Gastrocnemius medialis (tissue), 4 donors: Measurements from ENCODE around the gene EDC3. TPM values are rescaled to one million over a fixed set of nuclear protein-coding genes. Genes with fewer than 3 reads are reported as not detected.

Source experiments
- ATAC-seq, 2 donors: fragments of 150-250 bp; one replicate each; pipeline ENCODE4 v1.9.1; 2016
- DNase-seq, 2 donors: peaks; one replicate each; pipeline ENCODE4 v3.0.0-alpha.2; 2019
- H3K27ac ChIP-seq, 4 donors: fragments of 200-600 bp; sonication (generic); 1 replicate in 1 of 4; 2 replicates in 3 of 4; pipeline ENCODE4 v1.5.1; 2016 to 2018; ENCODE audit warnings: mild to moderate bottlenecking in 2 of 4, moderate library complexity in 1 of 4
- H3K27me3 ChIP-seq, 3 donors: fragments of 200-600 bp; sonication (generic) in 2 of 3; 1 replicate in 1 of 3; 2 replicates in 2 of 3; pipeline versions ENCODE4 v1.5.1 to v1.6.0; 2016 to 2019; ENCODE audit warnings: mild to moderate bottlenecking in 1 of 3, moderate library complexity in 1 of 3
- H3K36me3 ChIP-seq, 2 donors: fragments of 200-600 bp; sonication (generic) in 1 of 2; one replicate each; pipeline ENCODE4 v1.5.1; 2017 to 2018
- H3K4me1 ChIP-seq, 2 donors: fragments of 200-600 bp; sonication (generic) in 1 of 2; one replicate each; pipeline ENCODE4 v1.5.1; 2016 to 2017; ENCODE audit warnings: mild to moderate bottlenecking in 2 of 2
- H3K4me3 ChIP-seq, 4 donors: fragments of 200-600 bp; sonication (generic) in 3 of 4; 1 replicate in 1 of 4; 2 replicates in 3 of 4; pipeline ENCODE4 v1.5.1; 2016 to 2019; ENCODE audit warnings: mild to moderate bottlenecking in 2 of 4
- H3K9me3 ChIP-seq, 3 donors: fragments of 200-600 bp; sonication (generic) in 2 of 3; 1 replicate in 1 of 3; 2 replicates in 2 of 3; pipeline ENCODE4 v1.5.1; 2016 to 2019
- POLR2A ChIP-seq, 2 donors: fragments of 450-650 bp; IDR thresholded peaks; one replicate each; pipeline ENCODE4 v1.6.1; 2017; ENCODE audit warnings: antibody characterized with exemption in 2 of 2, mild to moderate bottlenecking in 2 of 2, moderate library complexity in 2 of 2
- in situ Hi-C, 4 donors: fragments of 200-750 bp; cut with MboI; loops; one replicate each; pipeline versions ENCODE4 v1.15.0 to v1.8.0; 2017; ENCODE audit warnings: low sequenced_read_pairs in 4 of 4
- intact Hi-C: fragments of 100-400 bp; cut with DNase I; formaldehyde crosslinking; loops from one replicate; pipeline ENCODE4 v1.15.1; 2023; ENCODE audit warnings: low total_unique reads
- total RNA-seq, 4 donors: library from RNA; depleted of rRNA; stranded (reverse); fragments of >200 nt; gene quantifications; one replicate each; pipeline versions ENCODE4 v1.1.0 to v1.2.3, GENCODE V29; 2016
- TF ChIP-seq, protein P1 (sequence below), 5 experiments: fragments of 450-650 bp in 3 of 5; fragments of 200-600 bp in 2 of 5; sonication (generic) in 2 of 5; IDR thresholded peaks in 4 of 5; conservative IDR thresholded peaks in 1 of 5; 1 replicate in 4 of 5; 2 replicates in 1 of 5; pipeline ENCODE4 v1.5.1; 2016 to 2019; ENCODE audit warnings: antibody characterized with exemption in 5 of 5, mild to moderate bottlenecking in 3 of 5, moderate library complexity in 3 of 5

The EDC3 gene
- total RNA-seq, 4 donors from 2014 or later, result 7.9 to 19.4 (median 11.6) TPM

DNA sequence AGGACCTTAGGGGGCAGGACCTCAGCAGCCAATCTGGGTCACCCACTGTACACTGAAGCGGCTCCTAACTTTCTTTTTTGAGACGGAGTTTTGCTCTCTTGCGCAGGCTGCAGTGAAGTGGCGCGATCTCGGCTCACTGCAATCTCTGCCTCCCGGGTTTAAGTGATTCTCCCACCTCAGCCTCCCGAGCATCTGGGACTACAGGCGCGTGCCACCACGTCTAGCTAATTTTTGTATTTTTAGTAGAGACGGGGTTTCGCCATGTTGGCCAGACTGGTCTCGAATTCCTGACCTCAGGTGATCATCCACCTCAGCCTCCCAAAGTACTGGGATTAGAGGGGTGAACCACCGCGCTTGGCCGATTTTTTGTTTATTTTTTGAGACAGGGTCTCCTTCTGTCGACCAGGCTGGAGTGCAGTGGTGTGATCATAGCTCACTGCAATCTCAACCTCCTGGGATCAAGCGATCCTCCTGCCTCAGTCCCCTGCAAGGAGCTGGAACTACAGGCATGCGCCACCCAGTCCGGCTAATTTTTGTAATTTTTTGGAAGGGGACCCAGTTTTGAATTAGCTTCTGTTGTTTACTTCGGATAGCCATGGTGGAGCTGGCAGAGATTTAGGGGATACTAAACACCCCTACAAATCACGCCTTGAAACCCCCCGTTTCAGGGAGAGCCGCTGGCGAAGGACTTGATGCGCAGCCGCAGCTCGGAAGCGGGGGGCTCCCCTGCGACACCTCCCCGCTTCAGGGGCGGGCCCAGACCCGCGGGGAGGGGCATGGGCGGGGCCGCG, 81.7 kb downstream of the EDC3 start:
- intact Hi-C loops, result loop anchor here (10.0 kb wide), 2 partner anchors 359 to 929 kb away; partner anchors contain the start of gene CD276
- peak overlapping the region; percentile 94 to 100 (median 96) for H3K27ac ChIP-seq
- peaks cover 27 to 29% of the 10 kb centered on the region in 2 donors for H3K4me1 ChIP-seq
- DNase-seq, result no peak
- no peaks in the 10 kb centered on the region for H3K36me3 ChIP-seq
- no peak for ATAC-seq
- peak overlapping the region; percentile 74 to 94 (median 86) for H3K4me3 ChIP-seq
- no peaks in the 10 kb centered on the region for H3K27me3 ChIP-seq
- H3K9me3 ChIP-seq, result no peaks in the 10 kb centered on the region
- TF ChIP-seq, protein P1, sequence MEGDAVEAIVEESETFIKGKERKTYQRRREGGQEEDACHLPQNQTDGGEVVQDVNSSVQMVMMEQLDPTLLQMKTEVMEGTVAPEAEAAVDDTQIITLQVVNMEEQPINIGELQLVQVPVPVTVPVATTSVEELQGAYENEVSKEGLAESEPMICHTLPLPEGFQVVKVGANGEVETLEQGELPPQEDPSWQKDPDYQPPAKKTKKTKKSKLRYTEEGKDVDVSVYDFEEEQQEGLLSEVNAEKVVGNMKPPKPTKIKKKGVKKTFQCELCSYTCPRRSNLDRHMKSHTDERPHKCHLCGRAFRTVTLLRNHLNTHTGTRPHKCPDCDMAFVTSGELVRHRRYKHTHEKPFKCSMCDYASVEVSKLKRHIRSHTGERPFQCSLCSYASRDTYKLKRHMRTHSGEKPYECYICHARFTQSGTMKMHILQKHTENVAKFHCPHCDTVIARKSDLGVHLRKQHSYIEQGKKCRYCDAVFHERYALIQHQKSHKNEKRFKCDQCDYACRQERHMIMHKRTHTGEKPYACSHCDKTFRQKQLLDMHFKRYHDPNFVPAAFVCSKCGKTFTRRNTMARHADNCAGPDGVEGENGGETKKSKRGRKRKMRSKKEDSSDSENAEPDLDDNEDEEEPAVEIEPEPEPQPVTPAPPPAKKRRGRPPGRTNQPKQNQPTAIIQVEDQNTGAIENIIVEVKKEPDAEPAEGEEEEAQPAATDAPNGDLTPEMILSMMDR (IDR thresholded peaks at IDR 0.05 in 4 of 5, conservative IDR thresholded peaks at IDR 0.05 in 1 of 5), result no peak
- TF ChIP-seq POLR2A (IDR thresholded peaks at IDR 0.05), result no peak
- in situ Hi-C loops, result loop anchor here in 3 of 4 donors (5.0 to 25.0 kb wide), 3 partner anchors 69 to 152 kb away; partner anchors contain the start of genes ARID3B (in 2 of the 3) and UBL7 (in 1 of the 3)

DNA sequence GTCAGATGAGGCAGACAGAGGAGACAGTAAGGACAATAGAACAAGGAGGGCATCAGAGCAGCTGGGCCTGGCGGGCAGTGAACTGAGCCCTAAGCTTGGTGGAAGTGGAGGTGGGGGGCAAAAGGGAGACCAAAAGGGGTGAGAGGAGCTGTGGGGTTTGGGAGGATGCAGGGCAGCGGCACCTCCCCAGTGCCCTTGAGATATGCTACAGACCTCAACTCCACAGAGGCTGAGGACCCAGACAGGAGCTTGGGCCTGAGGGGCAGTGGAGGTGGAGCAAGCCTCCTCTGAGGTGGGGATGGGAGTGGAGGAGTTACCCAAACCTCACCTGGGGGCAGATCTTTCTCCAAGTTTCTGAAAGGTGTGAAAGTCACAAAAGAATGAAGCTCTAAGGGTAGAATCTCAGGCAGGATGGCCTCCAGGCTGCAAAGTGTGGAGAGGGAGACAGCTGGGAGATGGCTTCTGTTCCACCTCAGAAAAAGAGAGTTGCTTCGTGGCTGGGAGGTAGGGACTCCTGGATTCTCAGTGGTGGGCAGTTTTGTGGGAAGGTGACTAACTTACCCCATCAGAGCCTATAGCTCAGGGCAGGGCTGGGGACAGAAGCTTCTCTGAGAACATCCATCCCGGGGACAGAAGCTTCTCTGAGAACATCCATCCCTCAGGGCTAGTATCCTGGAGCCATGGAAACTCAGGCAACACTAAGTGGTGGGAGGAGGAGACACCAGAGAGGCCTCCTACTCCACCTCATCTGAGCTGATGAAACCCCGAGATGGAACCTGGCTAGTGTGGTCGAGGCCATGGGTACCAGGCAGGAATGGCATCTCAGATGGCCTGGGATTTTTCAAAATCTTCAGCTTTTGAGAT, 82.5 kb downstream of the EDC3 start:
- TF ChIP-seq POLR2A (IDR thresholded peaks at IDR 0.05), result no peak
- TF ChIP-seq, protein P1 (IDR thresholded peaks at IDR 0.05 in 4 of 5, conservative IDR thresholded peaks at IDR 0.05 in 1 of 5), result no peak
- H3K27ac ChIP-seq, result peak overlapping the region; percentile 94 to 100 (median 96)
- no peak overlapping the region for H3K4me3 ChIP-seq
- ATAC-seq (no peak), DNase-seq (no peak)
- H3K9me3 ChIP-seq, result no peaks in the 10 kb centered on the region
- H3K27me3 ChIP-seq, result no peaks in the 10 kb centered on the region
- in situ Hi-C loops, result loop anchor here in 3 of 4 donors (5.0 to 25.0 kb wide), 3 partner anchors 69 to 151 kb away; partner anchors contain the start of genes ARID3B (in 2 of the 3) and UBL7 (in 1 of the 3)
- intact Hi-C loops, result loop anchor here (10.0 kb wide), 2 partner anchors 359 to 929 kb away; partner anchors contain the start of gene CD276
- H3K36me3 ChIP-seq, result no peaks in the 10 kb centered on the region
- peaks cover 19 to 21% of the 10 kb centered on the region in 2 donors for H3K4me1 ChIP-seq

DNA sequence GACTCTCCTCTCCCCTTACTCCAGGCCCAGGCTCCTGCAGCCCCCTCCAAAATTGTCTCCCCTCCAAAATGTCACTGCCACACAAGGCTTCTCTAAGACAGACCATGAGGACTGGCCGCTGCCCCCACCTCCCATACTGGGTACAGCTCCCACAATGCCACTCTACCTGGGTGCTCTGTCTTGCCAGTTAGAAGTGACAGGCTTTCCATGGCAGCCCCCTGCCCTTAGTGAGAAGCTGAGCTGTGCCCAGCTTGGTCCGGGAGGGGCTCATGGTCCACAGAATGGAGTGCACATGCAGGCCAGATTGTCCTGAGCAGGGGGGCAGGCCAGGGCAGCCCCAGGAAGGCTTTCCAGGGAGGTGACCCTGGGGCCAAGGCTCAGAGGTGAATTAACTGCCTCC, 83.1 kb downstream of the EDC3 start:
- peaks cover 12 to 14% of the 10 kb centered on the region in 2 donors for H3K4me1 ChIP-seq
- in situ Hi-C loops, result loop anchor here in 3 of 4 donors (5.0 to 25.0 kb wide), 3 partner anchors 68 to 150 kb away; partner anchors contain the start of genes ARID3B (in 2 of the 3) and UBL7 (in 1 of the 3)
- TF ChIP-seq POLR2A (IDR thresholded peaks at IDR 0.05), result no peak
- TF ChIP-seq, protein P1 (IDR thresholded peaks at IDR 0.05 in 4 of 5, conservative IDR thresholded peaks at IDR 0.05 in 1 of 5), result no peak
- DNase-seq (no peak), ATAC-seq (no peak)
- intact Hi-C loops, result loop anchor here (10.0 kb wide), 2 partner anchors 358 to 928 kb away; partner anchors contain the start of gene CD276
- no peaks in the 10 kb centered on the region for H3K36me3 ChIP-seq
- H3K4me3 ChIP-seq, result no peak overlapping the region
- H3K27ac ChIP-seq, result no peak overlapping the region
- H3K27me3 ChIP-seq, result no peaks in the 10 kb centered on the region
- H3K9me3 ChIP-seq, result no peaks in the 10 kb centered on the region

DNA sequence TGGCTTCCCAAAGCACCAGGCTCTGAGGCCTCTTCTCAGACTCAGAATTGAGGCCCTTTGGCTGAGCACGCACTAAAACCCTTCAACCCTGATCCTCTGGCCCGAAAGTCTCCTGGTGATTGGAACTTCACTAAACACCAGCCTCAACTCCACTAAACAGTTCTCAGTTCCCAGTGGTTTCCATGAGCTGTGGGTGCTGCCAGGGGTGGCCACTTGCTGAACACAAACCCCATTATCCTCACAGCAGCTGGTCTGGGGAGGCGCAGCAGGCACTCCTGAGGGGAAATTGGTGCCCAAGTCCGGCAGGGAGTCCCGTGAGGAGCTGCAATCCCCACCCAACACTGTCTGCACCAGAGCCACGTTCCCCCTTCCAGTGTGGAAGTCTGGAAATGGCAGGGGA, 84.0 kb downstream of the EDC3 start:
- no peak for ATAC-seq
- intact Hi-C loops, result loop anchor here (10.0 kb wide), 2 partner anchors 357 to 927 kb away; partner anchors contain the start of gene CD276
- peaks cover 4 to 6% of the 10 kb centered on the region in 2 donors for H3K4me1 ChIP-seq

More for the DNA sequence above, 84.0 kb downstream of the EDC3 start:
- no peak overlapping the region for H3K27ac ChIP-seq
- no peaks in the 10 kb centered on the region for H3K27me3 ChIP-seq
- TF ChIP-seq, protein P1 (IDR thresholded peaks at IDR 0.05 in 4 of 5, conservative IDR thresholded peaks at IDR 0.05 in 1 of 5), result no peak
- no peak for TF ChIP-seq POLR2A (IDR thresholded peaks at IDR 0.05)
- in situ Hi-C loops, result loop anchor here in 3 of 4 donors (5.0 to 25.0 kb wide), 3 partner anchors 67 to 150 kb away; partner anchors contain the start of genes ARID3B (in 2 of the 3) and UBL7 (in 1 of the 3)
- no peak overlapping the region for H3K4me3 ChIP-seq
- no peaks in the 10 kb centered on the region for H3K9me3 ChIP-seq
- no peak for DNase-seq
- no peaks in the 10 kb centered on the region for H3K36me3 ChIP-seq
